ENCODE results near the gene C1orf21. TPM values are rescaled to one million over a fixed set of nuclear protein-coding genes. Genes with fewer than 3 reads are reported as not detected.

The C1orf21 gene
- total RNA-seq, 2 donors from 2014 or later: 8.3 to 10.2 TPM

GRCh38 chr1:184399192-184399847 is 12.5 kb downstream of the C1orf21 start:
- Histone ChIP-seq H3K27ac (no peak overlapping the region), H3K4me1 (no peaks in the 10 kb centered on the region), H3K9me3 (no peaks in the 10 kb centered on the region), H3K36me3 (replicated peaks in 1 of 2; ENCODE audit: insufficient read depth in 1 of 2, low read depth in 2 of 2) (no peaks in the 10 kb centered on the region), H3K4me3 (no peak overlapping the region), H3K27me3 (no peaks in the 10 kb centered on the region)
- WGBS, 2 donors: 74 to 77% methylated on average over 5 of the region's 5 CpGs
- TF ChIP-seq CTCF (IDR thresholded peaks at IDR 0.05): no peak
- no peak for TF ChIP-seq POLR2A (IDR thresholded peaks at IDR 0.05)
- no peak for DNase-seq
- intact Hi-C loops (cut with DNase I): no loop called here
- no peak for ATAC-seq

DNA sequence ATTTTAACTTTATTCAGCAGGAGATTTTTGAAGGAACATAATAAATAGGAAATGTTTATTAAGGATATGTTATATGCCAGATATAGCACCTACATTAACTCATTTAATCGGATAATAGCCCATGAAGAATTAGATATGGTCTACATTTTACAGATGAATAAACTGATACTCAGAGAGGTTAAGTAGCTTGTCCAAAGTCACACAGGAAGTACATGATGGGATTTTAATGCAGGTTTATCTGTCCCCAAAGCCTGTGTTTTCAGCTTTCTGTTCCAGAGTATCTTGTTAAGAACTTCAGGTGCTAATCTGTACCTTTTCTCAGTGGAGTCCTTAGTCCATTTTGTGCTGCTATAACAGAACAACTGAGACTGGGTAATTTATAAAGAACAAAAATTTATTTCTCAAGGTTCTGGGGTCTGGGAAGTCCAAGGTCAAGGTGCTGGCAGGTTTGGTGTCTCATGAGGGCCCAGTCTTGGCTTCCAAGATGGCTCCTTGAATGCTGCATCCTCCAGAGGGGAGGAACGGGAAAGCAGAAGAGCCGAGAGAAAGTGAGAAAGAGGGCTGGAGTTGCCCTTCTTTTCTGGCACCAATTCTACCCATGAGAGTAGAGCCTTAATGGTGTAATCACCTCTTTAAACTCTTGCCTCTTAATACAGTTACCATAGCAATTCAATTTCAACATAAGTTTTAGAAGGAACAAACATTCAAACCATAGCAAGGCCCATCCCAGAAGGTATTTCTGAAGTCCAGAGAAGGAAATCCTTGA is 17.3 kb downstream of the C1orf21 start:
- Histone ChIP-seq H3K27ac (no peak overlapping the region), H3K9me3 (no peaks in the 10 kb centered on the region), H3K27me3 (no peaks in the 10 kb centered on the region), H3K4me3 (no peak overlapping the region), H3K36me3 (replicated peaks in 1 of 2; ENCODE audit: insufficient read depth in 1 of 2, low read depth in 2 of 2) (no peaks in the 10 kb centered on the region), H3K4me1 (peaks cover 17% of the 10 kb centered on the region)
- TF ChIP-seq CTCF (IDR thresholded peaks at IDR 0.05) (no peak), POLR2A (IDR thresholded peaks at IDR 0.05) (no peak)
- 90 to 94% methylated on average over 3 of the region's 3 CpGs for WGBS, 2 donors
- no peak for ATAC-seq
- no peak for DNase-seq
- intact Hi-C loops (cut with DNase I): no loop called here

- intact Hi-C loops (cut with DNase I): no loop called here
- Histone ChIP-seq H3K36me3 (replicated peaks in 1 of 2; ENCODE audit: insufficient read depth in 1 of 2, low read depth in 2 of 2) (no peaks in the 10 kb centered on the region), H3K27ac (no peak overlapping the region), H3K9me3 (no peaks in the 10 kb centered on the region), H3K27me3 (no peaks in the 10 kb centered on the region), H3K4me3 (no peak overlapping the region), H3K4me1 (peaks cover 17% of the 10 kb centered on the region)
- ATAC-seq: no peak
- no peak for TF ChIP-seq CTCF (IDR thresholded peaks at IDR 0.05)
- no peak for TF ChIP-seq POLR2A (IDR thresholded peaks at IDR 0.05)
- 72 to 74% methylated on average over 2 of the region's 2 CpGs for WGBS, 2 donors
- DNase-seq: no peak
These were observed 17.8 kb downstream of the C1orf21 start for GRCh38 chr1:184404727-184405027.

DNA sequence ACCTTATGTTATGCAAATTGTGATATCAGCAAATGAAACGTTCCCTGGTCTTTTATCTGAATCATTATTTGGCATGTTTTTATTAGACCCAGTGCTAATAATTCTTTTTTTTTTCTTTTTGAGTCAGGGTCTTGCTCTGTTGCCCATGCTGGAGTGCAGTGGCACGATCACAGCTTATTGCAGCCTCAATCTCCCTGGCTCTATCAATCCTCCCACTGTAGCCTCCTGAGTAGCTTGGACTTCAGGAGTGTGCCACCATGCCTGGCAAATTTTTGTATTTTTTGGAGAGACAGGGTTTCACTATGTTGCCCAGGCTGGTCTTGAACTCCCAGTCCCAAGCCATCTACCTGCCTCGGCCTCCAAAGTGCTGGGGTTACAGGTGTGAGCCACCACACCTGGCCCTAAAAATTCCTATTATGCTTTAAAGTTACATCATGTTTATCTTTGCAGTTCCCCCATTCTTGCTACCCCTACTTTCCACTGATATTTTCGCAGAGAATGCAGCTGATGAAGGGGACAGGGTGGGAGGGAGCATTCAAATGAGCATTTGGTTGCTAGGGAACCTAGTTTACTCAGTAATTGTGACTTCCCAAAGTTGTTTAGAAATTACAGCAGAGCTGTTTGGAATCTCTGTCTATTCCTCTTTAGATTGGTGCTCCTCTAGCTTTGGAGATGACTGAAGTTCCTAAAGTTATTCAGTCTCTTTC is 18.4 kb downstream of the C1orf21 start:
- Histone ChIP-seq H3K4me3 (no peak overlapping the region), H3K36me3 (replicated peaks in 1 of 2; ENCODE audit: insufficient read depth in 1 of 2, low read depth in 2 of 2) (no peaks in the 10 kb centered on the region), H3K4me1 (peaks cover 17% of the 10 kb centered on the region), H3K27ac (no peak overlapping the region), H3K9me3 (no peaks in the 10 kb centered on the region), H3K27me3 (no peaks in the 10 kb centered on the region)
- intact Hi-C loops (cut with DNase I): no loop called here
- DNase-seq (no peak), ATAC-seq (no peak)
- TF ChIP-seq POLR2A (IDR thresholded peaks at IDR 0.05): no peak
- no peak for TF ChIP-seq CTCF (IDR thresholded peaks at IDR 0.05)
- 73 to 80% methylated on average over 4 of the region's 4 CpGs for WGBS, 2 donors

Measured in body of pancreas (tissue), 4 donors.